DOHH2 (cell line): ENCODE data around the gene ARMC9.

Source experiments
- CTCF ChIP-seq: fragments of 200-600 bp; sonication (generic); IDR thresholded peaks from one replicate; pipeline ENCODE4 v1.5.1; 2014; ENCODE audit warnings: antibody characterized with exemption, mild to moderate bottlenecking, low read depth, low read length; ENCODE audit not compliant: poor library complexity, severe bottlenecking
- EZH2phosphoT487 ChIP-seq: fragments of 200-600 bp; sonication (generic); IDR thresholded peaks from 2 replicates; pipeline ENCODE4 v1.6.1; 2017; ENCODE audit warnings: borderline replicate concordance, mild to moderate bottlenecking, antibody characterized with exemption, low read length, moderate library complexity, mixed read lengths

GRCh38 chr2:231297108-231297908, 98.9 kb downstream of the ARMC9 start:
- TF ChIP-seq CTCF (peak; percentile 93), EZH2phosphoT487 (no peak)
